HG03196 (cell line): Measurements from ENCODE around the gene WASF1.

ENCODE experiments used
- ATAC-seq: cut with Tn5 transposase; IDR thresholded peaks from one replicate; pipeline ENCODE4 v1.9.1; 2021; ENCODE audit not compliant: unreplicated experiment

The WASF1 gene

DNA sequence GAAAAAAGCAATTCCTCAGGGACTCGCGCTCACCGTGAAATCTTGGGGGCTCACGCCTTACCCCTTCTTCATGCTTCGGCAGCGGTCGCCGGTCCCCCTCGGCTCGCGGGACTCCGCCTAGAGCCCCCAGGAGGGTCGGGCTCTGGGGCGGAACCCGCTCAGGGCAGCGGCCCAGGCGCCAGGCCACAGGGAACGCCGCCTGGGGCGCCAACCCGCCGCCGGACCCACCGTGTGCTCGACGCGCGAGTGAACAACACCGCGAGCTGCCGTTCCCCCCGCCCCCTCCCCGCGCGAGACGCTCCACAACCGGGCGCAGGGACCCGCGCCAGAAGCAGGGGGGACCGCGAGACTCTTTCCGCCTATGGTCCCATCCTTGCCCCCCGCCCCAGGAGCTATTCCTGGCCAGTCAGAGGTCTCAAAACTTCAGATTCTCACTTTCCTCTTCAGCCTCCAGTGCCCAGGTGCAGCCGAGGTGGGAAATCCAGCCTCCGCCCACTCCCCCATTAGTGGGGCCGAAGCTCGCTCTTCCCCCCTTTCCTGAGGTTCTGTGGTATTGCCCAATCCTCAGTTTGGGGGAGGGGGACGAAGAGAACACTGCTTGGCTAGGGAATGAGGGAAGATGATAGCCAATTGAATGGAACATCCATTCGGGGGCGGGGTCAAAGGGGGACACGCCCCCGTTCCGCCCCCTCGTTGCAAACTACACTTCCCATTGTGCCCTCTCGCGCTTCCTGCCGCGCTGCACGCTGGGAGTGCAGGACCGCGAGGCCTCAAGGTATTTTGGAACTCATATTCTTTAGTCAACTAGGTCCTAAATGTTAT lies at the start of gene WASF1:
WASF1 (minus strand) TSS at position 265 of the 822 bp plus-strand sequence. CDS start 52,069 bp downstream, outside the sequence.
- ATAC-seq: peak; percentile 90

- no peak for ATAC-seq
Measured at GRCh38 chr6:110226261-110226660, 46.8 kb upstream of the WASF1 start.

- ATAC-seq: no peak
Measured at GRCh38 chr6:110221738-110222137, 42.3 kb upstream of the WASF1 start.

DNA sequence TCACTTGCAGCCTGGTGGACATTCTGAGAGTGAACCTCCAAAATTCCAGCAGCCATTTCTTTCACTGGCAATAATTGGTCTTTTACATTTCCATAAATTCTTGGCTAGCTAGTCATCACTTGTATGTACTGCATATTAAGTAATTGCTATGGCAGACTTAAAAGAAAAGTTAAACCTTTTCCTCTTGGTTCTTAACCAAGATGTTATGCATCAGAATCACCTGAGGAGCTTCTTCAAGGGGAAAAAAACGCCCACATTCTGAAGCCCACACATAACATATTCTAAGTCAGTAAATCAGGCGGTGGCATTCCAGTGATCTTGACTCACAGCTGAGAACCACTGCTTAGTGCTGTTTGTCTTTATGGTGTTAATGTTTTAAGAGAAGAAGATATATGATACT lies 37.8 kb upstream of the WASF1 start:
- ATAC-seq: no peak

DNA sequence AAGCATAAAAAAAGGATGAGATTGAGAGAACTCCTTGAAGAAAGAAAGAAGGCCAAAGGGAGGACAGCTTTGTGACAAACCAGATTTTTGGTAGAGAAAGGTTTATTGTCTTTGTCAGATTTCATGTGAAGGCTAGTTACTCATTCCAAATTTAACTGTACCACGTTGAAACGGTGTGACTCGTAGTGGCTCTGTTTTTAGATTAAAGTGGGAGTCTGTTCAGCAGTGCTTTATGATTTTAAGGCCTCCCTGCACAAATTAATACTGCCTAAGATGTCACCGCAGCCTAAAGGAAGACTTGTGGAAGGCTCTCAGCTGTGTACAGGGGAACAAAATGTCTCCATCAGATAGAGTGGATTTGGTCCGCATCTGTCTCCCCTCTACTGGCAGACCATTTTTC lies 36.7 kb upstream of the WASF1 start:
- ATAC-seq: no peak

DNA sequence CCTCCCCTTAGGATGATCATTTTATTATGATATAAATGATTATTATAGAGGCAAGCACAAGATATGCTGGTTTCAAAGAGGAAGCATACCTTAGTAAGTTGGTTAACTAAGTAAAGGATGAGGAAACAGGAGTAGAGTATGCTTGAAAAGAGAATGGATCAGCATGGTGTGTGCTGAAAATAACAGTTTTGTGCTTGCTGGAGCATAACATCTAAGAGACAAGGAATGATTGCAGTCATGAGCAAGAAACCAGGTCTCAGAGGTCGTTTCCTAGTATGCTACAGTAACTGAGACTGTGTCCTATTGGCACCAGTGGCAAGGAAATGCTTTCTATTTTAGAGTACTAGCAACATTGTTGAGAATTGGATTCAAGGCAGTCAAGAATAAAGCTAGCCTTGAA lies 34.9 kb upstream of the WASF1 start:
- ATAC-seq: no peak

- no peak for ATAC-seq
Measured at GRCh38 chr6:110211753-110212152, 32.3 kb upstream of the WASF1 start.

GRCh38 chr6:110207652-110208051 lies 28.2 kb upstream of the WASF1 start:
- ATAC-seq: no peak

- ATAC-seq: no peak
Measured at GRCh38 chr6:110201151-110201884, 21.8 kb upstream of the WASF1 start.

- no peak for ATAC-seq
Measured at GRCh38 chr6:110198561-110198960, 19.1 kb upstream of the WASF1 start.

- no peak for ATAC-seq
Measured at GRCh38 chr6:110196874-110197273, 17.4 kb upstream of the WASF1 start.

DNA sequence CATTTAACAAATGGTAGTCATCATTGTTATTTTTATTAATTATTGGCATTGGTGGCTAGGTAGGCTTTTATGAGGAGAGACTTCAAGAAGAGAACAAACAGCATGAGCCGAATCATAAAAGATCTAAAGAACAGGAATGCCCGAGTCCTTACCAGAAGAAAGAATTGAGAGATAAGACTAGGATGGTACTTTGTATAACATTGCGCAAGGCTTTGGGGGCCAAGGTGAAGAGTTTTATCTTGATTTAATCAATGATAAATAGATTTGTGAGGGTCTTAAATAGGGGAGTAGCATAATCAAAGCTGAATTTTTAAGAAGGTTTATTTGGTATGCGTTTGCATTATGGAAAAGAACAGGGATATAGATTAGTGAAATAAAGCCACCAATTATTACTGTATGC lies 16.2 kb upstream of the WASF1 start:
- ATAC-seq: no peak

- ATAC-seq: no peak
Measured at GRCh38 chr6:110191477-110191876, 12.0 kb upstream of the WASF1 start.

DNA sequence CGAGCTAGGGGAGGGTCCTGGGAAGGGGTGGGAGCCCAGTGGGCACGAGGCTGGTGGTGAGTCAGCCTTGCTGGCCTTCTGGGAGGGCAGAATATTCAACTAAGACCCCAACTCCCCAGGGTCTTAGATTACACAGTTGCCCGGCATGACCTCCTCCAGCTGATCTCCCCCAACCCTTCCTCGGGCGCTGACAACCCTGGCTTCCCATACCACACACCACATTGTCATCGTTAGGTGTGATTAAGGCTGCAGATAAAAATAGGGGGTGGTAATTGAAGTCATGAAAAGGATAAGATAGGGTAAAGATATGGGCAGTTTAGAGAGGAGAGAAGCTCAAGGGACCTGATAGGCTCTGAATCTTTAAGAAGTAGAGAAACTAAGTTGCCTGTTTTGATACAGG lies 11.3 kb upstream of the WASF1 start:
- ATAC-seq: no peak

DNA sequence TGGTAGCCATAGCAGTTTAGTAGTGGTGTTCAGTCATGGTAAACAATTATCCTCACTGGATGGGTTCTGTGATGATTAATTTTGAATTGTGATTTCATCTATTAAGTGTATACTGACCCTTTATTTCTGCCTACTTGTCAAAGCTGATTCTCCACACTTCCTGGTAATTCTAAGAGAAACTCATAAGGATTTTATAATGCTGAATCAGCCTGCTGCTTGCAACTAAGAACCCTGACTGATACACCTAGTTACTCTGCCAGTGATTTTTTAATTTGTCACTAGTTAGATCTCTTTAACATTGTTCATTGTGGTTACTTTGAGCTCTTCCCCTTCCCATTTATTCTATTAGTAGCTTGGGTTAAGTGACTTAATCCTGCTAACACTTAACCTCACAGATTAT lies 9.3 kb upstream of the WASF1 start:
- ATAC-seq: no peak

GRCh38 chr6:110185879-110186278 lies 6.4 kb upstream of the WASF1 start:
- ATAC-seq: peak; percentile 42

DNA sequence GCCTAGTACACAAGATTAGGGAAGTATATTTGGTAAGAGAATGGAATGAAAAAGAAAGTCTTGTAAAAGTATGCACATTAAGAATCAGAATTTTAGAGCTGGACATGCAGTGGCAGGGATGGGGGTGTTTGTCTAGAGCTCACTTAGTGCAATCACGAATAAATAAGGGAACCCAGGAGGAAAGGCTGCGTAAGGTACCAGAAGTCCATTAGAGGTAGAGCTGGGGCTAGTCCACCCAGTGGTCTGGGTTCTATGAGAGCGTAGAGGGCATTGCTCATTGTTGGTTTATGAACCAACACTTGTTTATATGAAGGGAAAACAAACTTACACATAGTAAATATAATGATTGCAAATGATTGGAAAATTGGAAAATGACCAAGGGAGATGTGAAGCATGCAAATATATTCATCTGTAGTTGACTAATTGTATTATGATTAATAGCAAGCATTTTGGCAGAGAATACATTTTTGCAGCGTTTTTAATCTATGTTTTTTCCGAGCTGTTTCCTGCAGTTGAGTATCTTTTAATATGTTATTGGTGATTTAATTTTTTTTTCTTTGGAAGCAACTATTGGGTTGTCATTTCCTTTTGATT lies 3.9 kb upstream of the WASF1 start:
- ATAC-seq: no peak

GRCh38 chr6:110181131-110182030 lies 1.9 kb upstream of the WASF1 start:
- ATAC-seq: no peak

DNA sequence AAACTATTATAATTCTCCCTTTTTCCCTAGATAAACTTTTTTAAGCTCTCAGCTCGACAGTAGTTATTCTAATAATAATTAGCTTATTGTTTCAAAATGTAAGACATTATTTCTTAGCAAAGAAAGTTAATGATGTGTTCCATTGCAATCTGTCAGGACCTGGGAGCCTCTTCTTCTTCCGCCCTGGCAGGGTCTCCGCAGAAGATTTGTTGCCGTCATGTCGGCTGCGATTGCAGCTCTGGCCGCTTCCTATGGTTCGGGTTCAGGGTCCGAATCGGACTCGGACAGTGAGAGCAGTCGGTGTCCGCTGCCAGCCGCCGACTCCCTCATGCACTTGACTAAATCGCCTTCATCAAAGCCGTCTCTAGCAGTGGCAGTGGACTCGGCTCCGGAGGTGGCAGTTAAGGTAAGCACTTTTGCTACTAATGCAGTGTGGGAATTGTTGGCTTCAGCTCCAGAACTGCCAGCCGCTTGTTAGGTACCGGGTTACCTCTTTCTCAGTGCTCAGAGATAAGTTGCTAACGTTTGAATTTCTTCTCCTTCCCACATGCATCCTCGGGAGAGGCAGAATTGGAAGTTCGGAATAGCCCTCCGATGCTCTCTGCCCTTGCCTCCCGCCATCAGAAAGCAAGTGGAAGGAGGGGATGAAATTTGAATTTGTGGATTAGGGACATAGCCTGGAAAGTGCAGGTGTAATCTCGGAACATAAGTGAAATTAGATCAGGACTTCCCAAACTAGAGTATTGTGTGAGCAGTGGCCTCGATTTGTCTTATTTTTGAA lies 948 bp upstream of the WASF1 start, which contains the start of gene CDC40:
CDC40 (plus strand) TSS at position 200 of the 781 bp plus-strand sequence; CDS start at position 218, 18 bp downstream.
- peak; percentile 45 for ATAC-seq
